Osteoblast (primary cell): ENCODE measurements around the gene SNRNP25. TPM values are rescaled to one million over a fixed set of nuclear protein-coding genes. Genes with fewer than 3 reads are reported as not detected.
"Not testable (repeated sequence)": the region's sequence is repeated elsewhere in the genome, so short reads cannot be mapped to it uniquely, and the experiment has no call there.

ENCODE experiments used
- DNase-seq: peaks from one replicate; pipeline ENCODE4 v3.0.0; 2011; ENCODE audit warnings: low spot score, mixed read lengths; ENCODE audit not compliant: insufficient read length; ENCODE audit errors: missing footprints
- H2AFZ ChIP-seq: 2 replicates; pipeline ENCODE4 v1.6.0; 2011; ENCODE audit warnings: mild to moderate bottlenecking, low read length
- H3K27ac ChIP-seq: 2 replicates; pipeline ENCODE4 v1.5.1; 2011; ENCODE audit warnings: mild to moderate bottlenecking, low read depth, low read length, moderate library complexity
- H3K27me3 ChIP-seq: 2 replicates; pipeline ENCODE4 v1.6.0; 2012; ENCODE audit warnings: mild to moderate bottlenecking, control low read depth, inconsistent platforms, low read length, moderate library complexity; ENCODE audit not compliant: insufficient read depth
- H3K36me3 ChIP-seq: 2 replicates; pipeline ENCODE4 v1.5.1; 2011; ENCODE audit warnings: mild to moderate bottlenecking, low read length, control low read depth, moderate library complexity; ENCODE audit not compliant: insufficient read depth
- H3K4me1 ChIP-seq: 2 replicates; pipeline ENCODE4 v1.5.1; 2011; ENCODE audit warnings: mild to moderate bottlenecking, low read length, control low read depth, moderate library complexity; ENCODE audit not compliant: insufficient read depth
- H3K4me2 ChIP-seq: 2 replicates; pipeline ENCODE4 v1.6.0; 2011; ENCODE audit warnings: mild to moderate bottlenecking, low read length; ENCODE audit not compliant: insufficient read depth
- H3K4me3 ChIP-seq: fragments of 200-600 bp; sonication (generic); 3 replicates; pipeline ENCODE4 v1.5.1; 2012; ENCODE audit warnings: mild to moderate bottlenecking, low read length, inconsistent platforms; ENCODE audit not compliant: insufficient read depth
- H3K79me2 ChIP-seq: 2 replicates; pipeline ENCODE4 v1.6.0; 2012; ENCODE audit warnings: mild to moderate bottlenecking, low read length, control low read depth, inconsistent platforms; ENCODE audit not compliant: insufficient read depth
- H3K9me3 ChIP-seq: 2 replicates; pipeline ENCODE4 v1.5.1; 2011; ENCODE audit warnings: low read depth, low read length, control low read depth
- H4K20me1 ChIP-seq: 2 replicates; pipeline ENCODE4 v1.6.0; 2012; ENCODE audit warnings: mild to moderate bottlenecking, low read length, control low read depth; ENCODE audit not compliant: insufficient read depth
- CTCF ChIP-seq: IDR thresholded peaks from 2 replicates; pipeline ENCODE4 v1.5.1; 2011; ENCODE audit warnings: mild to moderate bottlenecking, low read depth, low read length, moderate library complexity; ENCODE audit errors: extremely low read depth
- total RNA-seq: library from RNA; depleted of rRNA; stranded (reverse); fragments of >200 nt; gene quantifications from 2 replicates; pipeline ENCODE4 v1.2.3, GENCODE V29; 2012

The SNRNP25 gene
- total RNA-seq, 1 donor: 14.5 TPM

DNA sequence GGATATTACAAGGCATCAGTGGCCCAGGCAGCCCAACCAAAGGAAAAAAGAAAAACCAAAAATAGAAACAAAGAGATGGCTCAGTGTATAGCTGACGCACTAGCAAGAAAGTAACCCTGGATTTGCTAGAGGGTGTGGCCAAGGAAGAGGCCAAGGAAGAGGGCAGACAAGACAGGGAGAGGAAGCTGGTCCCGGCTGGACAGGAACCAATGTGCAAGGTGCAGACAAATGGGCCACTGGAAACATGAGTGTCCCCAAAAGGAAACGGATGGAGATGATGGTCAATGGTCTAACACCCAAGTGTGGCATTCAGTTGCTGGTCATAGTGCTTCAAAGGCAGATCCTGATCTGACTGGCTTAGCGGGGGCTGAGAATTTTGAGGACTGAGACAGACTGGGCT, 10.9 kb upstream of the SNRNP25 start:
- Histone ChIP-seq H3K36me3 (peaks cover 19% of the 10 kb centered on the region), H4K20me1 (no peaks in the 10 kb centered on the region), H3K79me2 (no peaks in the 10 kb centered on the region), H3K4me3 (no peak overlapping the region), H3K4me1 (no peaks in the 10 kb centered on the region), H2AFZ (no peak overlapping the region), H3K4me2 (no peak overlapping the region), H3K27ac (no peak overlapping the region), H3K27me3 (no peaks in the 10 kb centered on the region), H3K9me3 (no peaks in the 10 kb centered on the region)
- peak; percentile 54 for DNase-seq
- TF ChIP-seq CTCF: no peak

- Histone ChIP-seq H2AFZ (no peak overlapping the region), H3K4me2 (no peak overlapping the region), H4K20me1 (no peaks in the 10 kb centered on the region), H3K27ac (no peak overlapping the region), H3K79me2 (no peaks in the 10 kb centered on the region), H3K9me3 (no peaks in the 10 kb centered on the region), H3K4me1 (no peaks in the 10 kb centered on the region), H3K4me3 (no peak overlapping the region), H3K36me3 (peaks cover 19% of the 10 kb centered on the region), H3K27me3 (no peaks in the 10 kb centered on the region)
- no peak for TF ChIP-seq CTCF
- DNase-seq: no peak
These were observed 10.3 kb upstream of the SNRNP25 start for GRCh38 chr16:43294-43693.

- Histone ChIP-seq H3K27me3 (no peaks in the 10 kb centered on the region), H3K4me1 (no peaks in the 10 kb centered on the region), H3K4me2 (no peak overlapping the region), H3K36me3 (peaks cover 19% of the 10 kb centered on the region), H3K27ac (no peak overlapping the region), H2AFZ (no peak overlapping the region), H3K9me3 (no peaks in the 10 kb centered on the region), H3K79me2 (no peaks in the 10 kb centered on the region), H4K20me1 (no peaks in the 10 kb centered on the region), H3K4me3 (no peak overlapping the region)
- no peak for TF ChIP-seq CTCF
- DNase-seq: no peak
These were observed 9.0 kb upstream of the SNRNP25 start for GRCh38 chr16:44655-45054.

DNA sequence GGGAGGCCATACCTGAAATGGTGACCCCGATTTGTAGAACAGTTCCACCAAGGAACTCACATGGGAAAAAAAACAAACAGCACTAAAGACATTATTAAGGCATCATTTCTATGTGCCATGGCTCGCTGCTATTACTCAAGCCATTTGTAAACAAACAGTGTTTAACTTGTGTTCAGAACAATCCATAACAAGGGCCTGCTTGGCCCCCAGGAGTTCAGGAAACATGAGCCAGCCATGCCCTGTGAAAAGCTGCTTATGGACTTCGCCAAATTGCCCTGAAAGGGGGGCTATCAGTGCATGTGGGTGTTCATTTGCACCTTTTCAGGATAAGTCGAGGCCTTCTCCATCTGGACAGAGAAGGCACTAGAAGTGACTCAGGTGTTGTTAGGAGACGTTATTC, 8.2 kb upstream of the SNRNP25 start:
- H3K4me3 ChIP-seq: no peak overlapping the region
- no peaks in the 10 kb centered on the region for H3K9me3 ChIP-seq
- peaks cover 19% of the 10 kb centered on the region for H3K36me3 ChIP-seq
- no peaks in the 10 kb centered on the region for H3K27me3 ChIP-seq
- H4K20me1 ChIP-seq: no peaks in the 10 kb centered on the region
- no peak for TF ChIP-seq CTCF
- H3K27ac ChIP-seq: no peak overlapping the region
- H3K4me1 ChIP-seq: no peaks in the 10 kb centered on the region
- H3K79me2 ChIP-seq: no peaks in the 10 kb centered on the region
- DNase-seq: no peak
- no peak overlapping the region for H2AFZ ChIP-seq
- no peak overlapping the region for H3K4me2 ChIP-seq

GRCh38 chr16:46510-46909, 7.1 kb upstream of the SNRNP25 start:
- H3K9me3 ChIP-seq, H3K27me3 ChIP-seq, H3K27ac ChIP-seq, H4K20me1 ChIP-seq, H3K4me2 ChIP-seq, DNase-seq, H3K4me1 ChIP-seq, H3K4me3 ChIP-seq, H3K79me2 ChIP-seq, H2AFZ ChIP-seq: not testable (repeated sequence)
- H3K36me3 ChIP-seq: peaks cover 26% of the 10 kb centered on the region
